Karpas-422 (cell line): ENCODE results near the gene ZBTB21. TPM values are rescaled to one million over a fixed set of nuclear protein-coding genes. Genes with fewer than 3 reads are reported as not detected.
"Not testable (repeated sequence)": the region's sequence is repeated elsewhere in the genome, so short reads cannot be mapped to it uniquely, and the experiment has no call there.

Experiments used
- DNase-seq: peaks from one replicate; pipeline ENCODE4 v3.0.0-alpha.2; 2015
- H2AFZ ChIP-seq: fragments of 200-600 bp; sonication (generic); 2 replicates; pipeline ENCODE4 v1.6.1; 2014; ENCODE audit warnings: antibody characterized with exemption, low read length, mixed read lengths
- H3K27ac ChIP-seq: fragments of 200-600 bp; sonication (generic); 2 replicates; pipeline ENCODE4 v1.5.1; 2014; ENCODE audit warnings: mild to moderate bottlenecking, low read length, moderate library complexity
- H3K27me3 ChIP-seq: fragments of 200-600 bp; sonication (generic); 2 replicates; pipeline ENCODE4 v1.6.1; 2014; ENCODE audit warnings: low read length, mixed read lengths
- H3K36me3 ChIP-seq: fragments of 200-600 bp; sonication (generic); 2 replicates; pipeline ENCODE4 v1.6.1; 2014; ENCODE audit warnings: low read length, mixed read lengths; ENCODE audit not compliant: insufficient read depth
- H3K4me1 ChIP-seq: fragments of 200-600 bp; sonication (generic); 2 replicates; pipeline ENCODE4 v1.6.1; 2014; ENCODE audit warnings: mild to moderate bottlenecking, low read length, mixed read lengths
- H3K4me2 ChIP-seq: fragments of 200-600 bp; sonication (generic); 2 replicates; pipeline ENCODE4 v1.6.1; 2014; ENCODE audit warnings: low read length, low read depth, mild to moderate bottlenecking; ENCODE audit not compliant: poor library complexity, severe bottlenecking
- H3K4me3 ChIP-seq: fragments of 200-600 bp; sonication (generic); 2 replicates; pipeline ENCODE4 v1.5.1; 2014; ENCODE audit warnings: mild to moderate bottlenecking, antibody characterized with exemption, low read length, mixed read lengths
- H3K79me2 ChIP-seq: fragments of 200-600 bp; sonication (generic); 2 replicates; pipeline ENCODE4 v1.6.1; 2014; ENCODE audit warnings: mild to moderate bottlenecking, low read length, mixed read lengths
- H3K9ac ChIP-seq: fragments of 200-600 bp; sonication (generic); 2 replicates; pipeline ENCODE4 v1.6.0; 2014; ENCODE audit warnings: low read length
- H3K9me2 ChIP-seq: fragments of 200-600 bp; sonication (generic), shearing (Covaris generic); replicated peaks from 2 replicates; pipeline ENCODE4 v1.6.0; 2014; ENCODE audit warnings: mild to moderate bottlenecking, low read length, moderate library complexity; ENCODE audit not compliant: insufficient read depth
- H3K9me3 ChIP-seq: fragments of 300-700, 200-600 bp; sonication (generic); 2 replicates; pipeline ENCODE4 v1.6.1; 2014; ENCODE audit warnings: low read length, mixed read lengths
- H4K20me1 ChIP-seq: fragments of 200-600 bp; sonication (generic); 2 replicates; pipeline ENCODE4 v1.6.1; 2014; ENCODE audit warnings: mild to moderate bottlenecking, antibody characterized with exemption, low read length, low read depth; ENCODE audit not compliant: insufficient read depth
- total RNA-seq: library from RNA; depleted of rRNA; stranded (reverse); fragments of >200 nt; shearing (Covaris generic); gene quantifications from 2 replicates; pipeline ENCODE4 v1.2.3, GENCODE V29; 2014; ENCODE audit warnings: low replicate concordance

The ZBTB21 gene
- total RNA-seq, 1 experiment from 2014 or later, result 2.8 TPM

GRCh38 chr21:41951876-41952567, 58.1 kb downstream of the ZBTB21 start:
- Histone ChIP-seq H3K27me3 (no peaks in the 10 kb centered on the region), H3K79me2 (no peaks in the 10 kb centered on the region), H4K20me1 (peaks cover 1% of the 10 kb centered on the region; the same call in 1 of the 2 replicates), H3K27ac (no peak overlapping the region), H3K9me3 (no peaks in the 10 kb centered on the region), H3K9ac (no peak overlapping the region), H3K4me2 (no peak overlapping the region), H3K36me3 (no peaks in the 10 kb centered on the region), H2AFZ (no peak overlapping the region), H3K4me1 (no peaks in the 10 kb centered on the region), H3K9me2 (no peaks in the 10 kb centered on the region), H3K4me3 (no peak overlapping the region)
- no peak for DNase-seq

GRCh38 chr21:41950941-41951351, 59.2 kb downstream of the ZBTB21 start:
- no peaks in the 10 kb centered on the region for H3K79me2 ChIP-seq
- H3K36me3 ChIP-seq, result no peaks in the 10 kb centered on the region
- H3K9me2 ChIP-seq, result no peaks in the 10 kb centered on the region
- H3K4me2 ChIP-seq, result no peak overlapping the region
- no peaks in the 10 kb centered on the region for H3K9me3 ChIP-seq
- H4K20me1 ChIP-seq, result no peaks in the 10 kb centered on the region
- H3K27me3 ChIP-seq, result no peaks in the 10 kb centered on the region
- H2AFZ ChIP-seq, result no peak overlapping the region
- H3K9ac ChIP-seq, result no peak overlapping the region
- H3K4me1 ChIP-seq, result no peaks in the 10 kb centered on the region
- no peak overlapping the region for H3K27ac ChIP-seq
- DNase-seq, result no peak
- no peak overlapping the region for H3K4me3 ChIP-seq

GRCh38 chr21:41949631-41950030, 60.5 kb downstream of the ZBTB21 start:
- H3K27ac ChIP-seq, H3K4me3 ChIP-seq, H3K4me2 ChIP-seq, H3K79me2 ChIP-seq, H3K4me1 ChIP-seq, H3K9me3 ChIP-seq, H2AFZ ChIP-seq, H3K36me3 ChIP-seq, H3K9me2 ChIP-seq, H4K20me1 ChIP-seq, DNase-seq, H3K27me3 ChIP-seq, H3K9ac ChIP-seq: not testable (repeated sequence)

GRCh38 chr21:41948901-41949300, 61.3 kb downstream of the ZBTB21 start:
- H3K79me2 ChIP-seq, result no peaks in the 10 kb centered on the region
- no peaks in the 10 kb centered on the region for H3K27me3 ChIP-seq
- no peak overlapping the region for H3K27ac ChIP-seq
- H3K9me2 ChIP-seq, result no peaks in the 10 kb centered on the region
- no peak for DNase-seq
- H3K36me3 ChIP-seq, result no peaks in the 10 kb centered on the region
- no peak overlapping the region for H3K4me2 ChIP-seq
- no peak overlapping the region for H3K4me3 ChIP-seq
- H3K9me3 ChIP-seq, result no peaks in the 10 kb centered on the region
- no peaks in the 10 kb centered on the region for H4K20me1 ChIP-seq
- H2AFZ ChIP-seq, result no peak overlapping the region
- no peaks in the 10 kb centered on the region for H3K4me1 ChIP-seq
- no peak overlapping the region for H3K9ac ChIP-seq

GRCh38 chr21:41948078-41948895, 61.9 kb downstream of the ZBTB21 start:
- no peaks in the 10 kb centered on the region for H3K9me3 ChIP-seq
- no peak overlapping the region for H3K4me2 ChIP-seq
- H2AFZ ChIP-seq, result no peak overlapping the region
- no peaks in the 10 kb centered on the region for H3K79me2 ChIP-seq
- no peaks in the 10 kb centered on the region for H3K27me3 ChIP-seq
- no peaks in the 10 kb centered on the region for H3K9me2 ChIP-seq
- no peak overlapping the region for H3K4me3 ChIP-seq
- no peak for DNase-seq
- no peaks in the 10 kb centered on the region for H3K4me1 ChIP-seq
- H3K36me3 ChIP-seq, result no peaks in the 10 kb centered on the region
- no peak overlapping the region for H3K27ac ChIP-seq
- H3K9ac ChIP-seq, result no peak overlapping the region
- H4K20me1 ChIP-seq, result no peaks in the 10 kb centered on the region

- no peaks in the 10 kb centered on the region for H3K36me3 ChIP-seq
- no peaks in the 10 kb centered on the region for H3K4me1 ChIP-seq
- no peaks in the 10 kb centered on the region for H3K9me2 ChIP-seq
- H3K4me3 ChIP-seq, result no peak overlapping the region
- no peak overlapping the region for H3K27ac ChIP-seq
- no peaks in the 10 kb centered on the region for H3K79me2 ChIP-seq
- no peak for DNase-seq
- H2AFZ ChIP-seq, result no peak overlapping the region
- H3K4me2 ChIP-seq, result no peak overlapping the region
- H3K9me3 ChIP-seq, result no peaks in the 10 kb centered on the region
- H3K27me3 ChIP-seq, result no peaks in the 10 kb centered on the region
- no peak overlapping the region for H3K9ac ChIP-seq
- H4K20me1 ChIP-seq, result no peaks in the 10 kb centered on the region
Measured at GRCh38 chr21:41945982-41946381, 64.2 kb downstream of the ZBTB21 start.

- Histone ChIP-seq H3K36me3 (no peaks in the 10 kb centered on the region), H3K27ac (no peak overlapping the region), H3K4me2 (no peak overlapping the region), H4K20me1 (no peaks in the 10 kb centered on the region), H3K9ac (no peak overlapping the region), H3K79me2 (no peaks in the 10 kb centered on the region), H3K4me1 (no peaks in the 10 kb centered on the region), H3K27me3 (no peaks in the 10 kb centered on the region), H3K4me3 (no peak overlapping the region), H2AFZ (no peak overlapping the region), H3K9me3 (no peaks in the 10 kb centered on the region), H3K9me2 (no peaks in the 10 kb centered on the region)
- no peak for DNase-seq
Measured at GRCh38 chr21:41943851-41944250, 66.3 kb downstream of the ZBTB21 start.

- Histone ChIP-seq H3K9me2 (no peaks in the 10 kb centered on the region), H2AFZ (no peak overlapping the region), H3K27ac (no peak overlapping the region), H3K9me3 (no peaks in the 10 kb centered on the region), H3K27me3 (no peaks in the 10 kb centered on the region), H3K9ac (no peak overlapping the region), H3K4me1 (no peaks in the 10 kb centered on the region), H3K4me3 (no peak overlapping the region), H4K20me1 (no peaks in the 10 kb centered on the region), H3K36me3 (no peaks in the 10 kb centered on the region), H3K4me2 (no peak overlapping the region), H3K79me2 (no peaks in the 10 kb centered on the region)
- no peak for DNase-seq
Measured at GRCh38 chr21:41942457-41942856, 67.7 kb downstream of the ZBTB21 start.
